Vagina (tissue), 2 donors: Measurements from ENCODE around the gene TSPAN15. TPM values are rescaled to one million over a fixed set of nuclear protein-coding genes. Genes with fewer than 3 reads are reported as not detected.

Experiments
- DNase-seq, 2 donors: peaks; one replicate each; pipeline ENCODE4 v3.0.0-alpha.2; 2017; ENCODE audit errors: extremely low spot score in 2 of 2
- H3K27ac ChIP-seq: fragments of 200-600 bp; sonication (generic); one replicate; pipeline ENCODE4 v1.5.1; 2019
- H3K27me3 ChIP-seq: fragments of 200-600 bp; sonication (generic); one replicate; pipeline ENCODE4 v1.5.1; 2019
- H3K36me3 ChIP-seq, 2 donors: fragments of 200-600 bp; sonication (generic); one replicate each; pipeline ENCODE4 v1.5.1; 2017 to 2019
- H3K4me1 ChIP-seq: fragments of 200-600 bp; sonication (generic); one replicate; pipeline ENCODE4 v1.5.1; 2019
- H3K4me3 ChIP-seq, 2 donors: fragments of 200-600 bp; sonication (generic); 1 replicate in 1 of 2; 2 replicates in 1 of 2; pipeline ENCODE4 v1.5.1; 2016 to 2019
- H3K9me3 ChIP-seq: fragments of 200-600 bp; sonication (generic); one replicate; pipeline ENCODE4 v1.5.1; 2019
- POLR2A ChIP-seq, 2 donors: fragments of 450-650 bp; IDR thresholded peaks; one replicate each; pipeline ENCODE4 v1.6.1; 2017; ENCODE audit warnings: antibody characterized with exemption in 2 of 2, mild to moderate bottlenecking in 2 of 2, moderate library complexity in 2 of 2
- POLR2AphosphoS5 ChIP-seq, 2 donors: sonication (generic); formaldehyde crosslinking; IDR thresholded peaks; one replicate each; pipeline ENCODE4 v1.9.0; 2017; ENCODE audit warnings: antibody characterized with exemption in 2 of 2, mild to moderate bottlenecking in 2 of 2, low read depth in 1 of 2; ENCODE audit not compliant: insufficient read depth in 1 of 2
- intact Hi-C: fragments of 100-400 bp; cut with DNase I; formaldehyde crosslinking; loops from one replicate; pipeline ENCODE4 v1.15.1; 2023
- total RNA-seq: library from RNA; depleted of rRNA; stranded (reverse); fragments of >200 nt; gene quantifications from one replicate; pipeline ENCODE4 v1.2.3, GENCODE V29; 2016
- TF ChIP-seq, protein P1 (sequence below), 3 experiments: fragments of 450-650 bp in 2 of 3; fragments of 200-600 bp in 1 of 3; sonication (generic) in 1 of 3; IDR thresholded peaks; one replicate each; pipeline ENCODE4 v1.5.1; 2017 to 2019; ENCODE audit warnings: antibody characterized with exemption in 3 of 3, mild to moderate bottlenecking in 2 of 3, moderate library complexity in 2 of 3

TSPAN15 gene
- total RNA-seq, 1 donor from 2014 or later: 26.5 TPM

DNA sequence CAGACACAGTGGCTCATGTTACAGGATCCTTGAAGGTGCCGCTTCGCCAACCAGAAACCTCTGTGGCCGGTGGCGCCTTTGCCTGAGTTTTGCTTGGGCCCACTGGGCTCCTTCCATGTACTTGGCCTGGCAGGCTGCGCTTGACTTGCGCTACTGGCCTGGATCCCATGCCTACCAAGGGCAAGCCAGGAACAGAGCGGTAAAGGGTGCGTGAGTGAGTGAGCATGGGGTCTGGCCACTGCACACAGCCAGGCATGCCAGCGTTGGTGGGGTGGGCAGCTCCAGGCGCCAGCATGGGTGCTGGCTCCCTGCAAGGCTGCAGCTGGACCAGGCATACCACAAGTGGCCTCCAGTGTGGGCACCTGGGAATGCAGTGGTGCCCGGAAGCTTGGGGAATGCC, 16.3 kb upstream of the TSPAN15 start:
- TF ChIP-seq, protein P1, sequence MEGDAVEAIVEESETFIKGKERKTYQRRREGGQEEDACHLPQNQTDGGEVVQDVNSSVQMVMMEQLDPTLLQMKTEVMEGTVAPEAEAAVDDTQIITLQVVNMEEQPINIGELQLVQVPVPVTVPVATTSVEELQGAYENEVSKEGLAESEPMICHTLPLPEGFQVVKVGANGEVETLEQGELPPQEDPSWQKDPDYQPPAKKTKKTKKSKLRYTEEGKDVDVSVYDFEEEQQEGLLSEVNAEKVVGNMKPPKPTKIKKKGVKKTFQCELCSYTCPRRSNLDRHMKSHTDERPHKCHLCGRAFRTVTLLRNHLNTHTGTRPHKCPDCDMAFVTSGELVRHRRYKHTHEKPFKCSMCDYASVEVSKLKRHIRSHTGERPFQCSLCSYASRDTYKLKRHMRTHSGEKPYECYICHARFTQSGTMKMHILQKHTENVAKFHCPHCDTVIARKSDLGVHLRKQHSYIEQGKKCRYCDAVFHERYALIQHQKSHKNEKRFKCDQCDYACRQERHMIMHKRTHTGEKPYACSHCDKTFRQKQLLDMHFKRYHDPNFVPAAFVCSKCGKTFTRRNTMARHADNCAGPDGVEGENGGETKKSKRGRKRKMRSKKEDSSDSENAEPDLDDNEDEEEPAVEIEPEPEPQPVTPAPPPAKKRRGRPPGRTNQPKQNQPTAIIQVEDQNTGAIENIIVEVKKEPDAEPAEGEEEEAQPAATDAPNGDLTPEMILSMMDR (IDR thresholded peaks at IDR 0.05): no peak
- DNase-seq: no peak
- intact Hi-C loops: no loop called here

DNA sequence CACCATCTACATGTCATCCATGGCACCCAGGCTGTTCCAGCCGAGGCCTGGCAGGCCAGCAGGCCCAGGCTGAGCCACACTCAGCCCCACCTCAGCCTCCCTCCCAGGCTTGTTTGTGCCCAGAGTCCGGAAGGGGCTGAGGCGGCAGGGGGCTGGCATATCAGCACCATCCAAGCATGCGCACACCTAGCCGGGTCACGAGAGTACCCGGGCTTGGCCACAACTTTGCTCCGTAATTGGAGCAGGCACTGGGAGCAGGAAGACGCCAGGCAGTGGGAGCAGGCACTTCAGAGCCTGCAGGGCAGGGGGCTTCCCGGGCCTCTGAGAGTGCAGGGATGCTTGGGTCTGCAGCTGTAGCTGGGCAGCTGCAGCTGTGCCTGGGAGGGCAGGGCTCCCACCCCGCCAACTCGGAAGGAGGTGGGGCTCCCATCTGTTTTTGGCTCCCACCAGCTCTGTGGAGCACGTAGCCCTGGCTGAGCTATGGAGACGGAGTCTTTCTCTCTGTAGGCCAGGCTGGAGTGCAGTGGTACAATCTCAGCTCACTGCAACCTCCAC, 15.2 kb upstream of the TSPAN15 start:
- TF ChIP-seq, protein P1 (IDR thresholded peaks at IDR 0.05): no peak
- TF ChIP-seq POLR2AphosphoS5 (IDR thresholded peaks at IDR 0.05; ENCODE audit: insufficient read depth in 1 of 2, low read depth in 1 of 2) (no peak), POLR2A (IDR thresholded peaks at IDR 0.05) (no peak)
- Histone ChIP-seq H3K27ac (no peak overlapping the region), H3K4me1 (peaks cover 22% of the 10 kb centered on the region), H3K27me3 (no peaks in the 10 kb centered on the region), H3K9me3 (no peaks in the 10 kb centered on the region), H3K36me3 (no peaks in the 10 kb centered on the region), H3K4me3 (no peak overlapping the region)
- DNase-seq: no peak
- intact Hi-C loops: no loop called here

More for the DNA sequence above, 16.3 kb upstream of the TSPAN15 start:
- Histone ChIP-seq H3K4me3 (no peak overlapping the region), H3K27me3 (no peaks in the 10 kb centered on the region), H3K27ac (no peak overlapping the region), H3K9me3 (no peaks in the 10 kb centered on the region), H3K36me3 (no peaks in the 10 kb centered on the region), H3K4me1 (peaks cover 22% of the 10 kb centered on the region)

DNA sequence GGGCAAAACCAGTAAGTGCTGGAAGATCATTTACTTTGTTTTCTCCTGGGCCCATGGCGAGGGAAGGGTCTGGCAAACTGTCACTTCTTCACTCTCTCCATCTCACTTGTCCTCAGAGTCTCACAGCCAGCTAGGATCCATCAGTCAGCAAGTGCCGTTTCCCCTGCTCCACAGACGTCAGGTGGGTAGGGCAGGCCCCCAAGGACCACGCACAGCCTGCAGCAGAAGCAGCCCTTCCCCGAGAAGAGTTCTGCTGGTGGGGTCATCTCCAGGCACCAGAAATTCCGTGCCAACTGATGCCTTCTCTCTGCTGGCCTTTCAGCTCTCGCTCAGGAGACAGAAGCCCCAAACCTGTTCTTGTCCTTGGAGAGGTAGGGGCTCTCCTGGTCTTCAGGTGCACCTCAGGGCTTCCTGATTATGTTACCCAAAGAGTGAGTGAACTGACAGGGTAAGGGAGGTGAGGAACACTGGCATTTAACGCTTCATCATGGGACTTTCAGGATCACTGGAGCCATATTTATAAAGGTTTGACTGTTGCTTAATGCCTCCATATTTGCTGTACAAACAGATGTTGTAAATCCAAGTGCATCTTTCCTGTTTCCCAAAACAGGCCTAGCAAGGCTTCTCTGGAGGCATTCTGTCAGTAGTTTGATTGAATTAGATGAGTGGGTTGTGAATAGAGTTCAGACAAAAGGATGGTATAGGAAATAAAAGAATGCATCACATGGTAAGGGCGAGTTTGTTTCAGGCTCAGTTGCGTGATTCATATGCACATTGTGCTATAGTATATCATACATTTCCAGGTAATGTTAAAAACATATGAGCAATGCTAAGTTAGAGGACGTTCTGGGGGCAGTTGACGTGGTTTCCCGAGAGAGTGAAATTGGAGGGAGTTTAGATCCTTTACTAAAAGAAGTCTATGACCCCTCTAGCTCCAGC, 13.7 kb upstream of the TSPAN15 start:
- Histone ChIP-seq H3K27me3 (no peaks in the 10 kb centered on the region), H3K4me1 (peaks cover 22% of the 10 kb centered on the region), H3K36me3 (no peaks in the 10 kb centered on the region), H3K27ac (peak overlapping the region; percentile 42), H3K4me3 (no peak overlapping the region), H3K9me3 (no peaks in the 10 kb centered on the region)
- DNase-seq: no peak
- intact Hi-C loops: no loop called here
- TF ChIP-seq POLR2A (IDR thresholded peaks at IDR 0.05): no peak
- TF ChIP-seq, protein P1 (IDR thresholded peaks at IDR 0.05): no peak
- no peak for TF ChIP-seq POLR2AphosphoS5 (IDR thresholded peaks at IDR 0.05; ENCODE audit: insufficient read depth in 1 of 2, low read depth in 1 of 2)

DNA sequence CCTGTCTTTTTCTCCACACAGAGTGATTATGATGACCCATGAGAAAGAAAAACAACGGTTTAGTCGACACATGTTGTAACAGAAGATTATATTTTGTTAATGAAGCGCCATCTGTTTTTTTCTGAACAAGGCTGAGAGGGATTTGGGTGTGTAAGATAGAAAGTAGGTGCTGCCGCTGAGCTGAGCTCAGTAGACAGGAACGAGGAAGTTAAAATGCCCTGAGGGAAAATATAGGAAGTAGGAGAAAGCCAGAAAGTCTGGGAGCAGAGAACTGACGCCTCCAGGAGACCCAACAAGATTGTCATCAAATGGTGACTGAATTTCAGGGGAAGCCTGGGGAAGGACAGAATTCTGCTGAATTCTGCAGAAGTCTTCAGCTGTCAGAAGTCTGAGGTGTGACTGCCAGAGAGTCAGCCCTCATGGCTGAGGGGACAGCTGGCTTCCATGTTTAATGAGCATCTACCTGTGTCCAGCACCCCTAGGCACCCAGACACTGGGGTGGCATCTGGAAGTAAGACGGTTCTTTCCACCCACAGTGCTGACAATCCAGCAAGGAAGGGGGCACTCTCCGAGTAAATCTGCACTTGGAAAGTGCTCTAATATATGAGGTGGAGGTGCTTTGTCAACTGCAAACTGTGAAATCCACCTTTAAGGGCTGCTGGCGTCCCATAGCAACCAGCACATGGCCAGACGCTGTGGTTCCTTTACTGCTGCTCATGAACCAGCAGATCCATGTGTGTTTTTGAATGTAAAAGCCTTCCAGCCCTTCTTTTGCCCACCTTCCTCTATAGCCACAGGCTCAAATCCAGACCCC, 12.5 kb upstream of the TSPAN15 start:
- no peak for DNase-seq
- no peaks in the 10 kb centered on the region for H3K27me3 ChIP-seq
- intact Hi-C loops: no loop called here
- H3K9me3 ChIP-seq: no peaks in the 10 kb centered on the region
- H3K27ac ChIP-seq: peak overlapping the region; percentile 42
- H3K4me1 ChIP-seq: peaks cover 22% of the 10 kb centered on the region
- H3K36me3 ChIP-seq: no peaks in the 10 kb centered on the region
- H3K4me3 ChIP-seq: no peak overlapping the region
- no peak for TF ChIP-seq POLR2A (IDR thresholded peaks at IDR 0.05)
- TF ChIP-seq, protein P1 (IDR thresholded peaks at IDR 0.05): no peak
- TF ChIP-seq POLR2AphosphoS5 (IDR thresholded peaks at IDR 0.05; ENCODE audit: insufficient read depth in 1 of 2, low read depth in 1 of 2): no peak
